Activated naive CD4-positive, alpha-beta T cell treated with anti-CD3 and anti-CD28 coated beads, Interleukin-2, amount 50 U/mL, for 16 hours (primary cell): ENCODE data around the gene OR4K5.
"Not testable (repeated sequence)": the region's sequence is repeated elsewhere in the genome, so short reads cannot be mapped to it uniquely, and the experiment has no call there.

Experiments used
- DNase-seq: peaks from one replicate; pipeline ENCODE4 v3.0.0-alpha.2; 2020

OR4K5 gene

DNA sequence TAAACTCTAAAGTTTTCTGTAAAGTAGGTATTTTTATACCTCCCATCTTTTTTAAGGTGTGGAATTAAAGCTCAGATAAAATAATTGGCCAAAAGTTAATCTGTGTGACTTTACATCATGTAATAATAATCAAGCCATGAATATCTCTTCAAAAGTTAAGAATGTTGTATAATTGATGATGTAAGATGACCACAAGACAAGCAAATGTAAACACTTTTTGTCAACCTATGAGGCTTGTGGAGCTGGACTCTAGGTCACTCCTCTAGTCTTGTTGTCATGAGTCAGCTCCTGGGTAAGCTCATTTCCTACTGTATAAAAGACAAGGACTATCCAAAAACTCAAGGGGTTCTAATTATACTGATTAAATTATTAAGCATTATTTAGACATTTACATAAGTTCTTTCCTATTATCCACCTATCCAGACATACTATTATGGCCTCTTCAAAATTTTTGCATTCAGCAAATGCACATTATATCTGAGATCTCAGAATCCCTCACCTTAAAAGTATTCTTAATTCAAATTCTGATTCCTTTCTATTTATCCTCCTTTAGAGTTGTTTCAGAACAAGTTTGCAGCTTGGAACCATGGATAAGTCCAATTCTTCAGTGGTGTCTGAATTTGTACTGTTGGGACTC, at the start of gene OR4K5:
Gene OR4K5 (plus strand): TSS at position 587 of the 637 bp plus-strand sequence. CDS start 0 bp downstream, at position 587.
- no peak for DNase-seq

DNA sequence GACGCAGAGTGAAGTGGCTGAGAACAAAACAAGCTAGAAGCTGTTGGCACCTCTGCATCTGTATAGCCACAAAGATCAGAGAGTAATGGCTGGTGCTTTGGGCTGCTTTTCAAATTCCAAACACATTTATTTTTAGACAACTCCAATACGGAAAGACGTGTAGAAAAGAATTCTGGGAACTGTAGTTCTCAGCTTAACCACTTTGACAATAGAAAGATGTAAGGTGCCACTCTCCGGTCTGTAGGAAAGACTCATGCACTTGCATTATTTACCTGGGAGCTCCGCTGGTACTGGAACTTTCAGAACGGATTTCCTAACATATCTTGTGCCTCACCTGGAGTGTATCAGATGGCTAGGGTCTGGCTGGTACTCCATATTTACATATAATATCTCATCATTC, 47.2 kb upstream of the OR4K5 start:
- DNase-seq, result no peak

DNA sequence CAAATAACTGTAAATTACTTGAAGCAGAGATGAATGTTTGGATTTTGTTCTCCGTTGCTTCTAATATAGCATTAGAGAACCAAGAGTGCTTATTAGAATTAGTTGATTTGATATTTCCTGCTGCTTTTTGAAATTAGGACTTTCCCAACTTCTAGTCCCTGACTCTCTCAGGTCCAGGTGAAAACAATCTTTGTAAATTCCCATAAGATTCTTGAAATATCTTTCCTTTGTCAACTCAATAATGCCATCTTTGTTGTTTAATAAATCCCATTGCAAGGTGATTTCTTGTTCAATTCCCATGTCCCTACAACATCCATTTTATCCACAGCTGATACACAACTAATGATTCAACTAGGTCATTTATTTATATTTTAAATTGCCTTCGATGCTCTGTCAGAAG, 45.6 kb upstream of the OR4K5 start, which contains the start of gene OR4K2:
Gene OR4K2 (plus strand): TSS at position 301 of the 400 bp plus-strand sequence. CDS start 1,126 bp downstream, outside the sequence.
- no peak for DNase-seq

GRCh38 chr14:19878029-19878642, 42.3 kb upstream of the OR4K5 start:
- DNase-seq, result no peak

DNA sequence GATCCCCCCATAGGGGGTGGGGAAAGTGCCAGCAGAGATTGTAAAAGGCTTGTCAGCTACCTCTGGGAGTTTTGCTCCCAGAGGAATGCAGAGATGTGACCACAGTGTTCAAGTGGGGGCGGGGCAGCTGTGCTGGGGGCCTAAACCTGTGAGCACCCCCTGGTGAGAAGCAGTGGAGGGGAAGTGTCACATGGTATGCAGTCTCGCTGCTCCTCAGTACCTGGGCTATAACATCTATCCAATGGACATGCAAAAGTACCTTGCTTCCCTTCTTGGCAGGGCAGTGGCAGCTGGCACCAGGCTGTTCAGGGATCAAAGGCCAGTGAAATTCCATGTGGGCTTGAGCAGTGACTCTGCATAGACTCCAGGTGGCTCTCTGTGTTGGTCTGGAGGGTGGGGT, 25.1 kb upstream of the OR4K5 start:
- no peak for DNase-seq

DNA sequence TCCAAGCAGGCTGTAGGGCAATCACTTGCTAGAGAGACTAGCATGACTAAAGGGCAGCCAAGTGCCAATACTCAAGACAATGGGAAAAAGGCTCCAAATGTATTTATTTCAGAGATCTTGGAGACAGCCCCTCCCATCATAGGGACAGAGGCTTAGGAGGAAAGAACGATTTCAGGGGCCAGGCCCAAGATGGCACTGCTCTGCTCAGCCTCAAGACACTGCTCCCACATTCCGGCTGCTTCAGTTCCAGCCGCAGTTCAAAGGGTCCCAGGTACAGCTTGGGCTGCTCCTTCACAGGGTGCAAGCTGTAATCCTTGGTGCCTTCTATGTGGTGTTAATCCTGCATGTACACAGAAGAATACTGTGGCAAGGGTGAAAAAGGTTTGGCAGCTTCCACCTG, 19.4 kb upstream of the OR4K5 start:
- no peak for DNase-seq

DNA sequence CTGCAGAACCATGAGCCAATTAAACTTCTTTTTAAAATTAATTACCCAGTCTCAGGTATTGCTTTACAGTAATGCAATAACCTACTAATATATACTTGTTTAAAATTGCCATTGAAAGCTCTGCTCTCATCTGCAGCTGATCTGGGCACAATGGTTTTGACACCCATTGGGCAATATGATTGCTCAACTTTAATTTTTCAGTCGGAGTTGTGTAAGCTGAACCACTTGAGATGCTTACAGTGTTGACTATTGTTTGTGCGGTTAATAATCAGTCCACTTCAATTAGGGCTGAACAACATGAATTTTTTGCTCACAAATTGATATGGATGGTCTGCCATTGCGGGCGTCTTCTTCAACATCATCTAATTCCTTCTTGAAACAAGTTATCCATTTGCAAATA, 18.0 kb upstream of the OR4K5 start:
- DNase-seq, result no peak

DNA sequence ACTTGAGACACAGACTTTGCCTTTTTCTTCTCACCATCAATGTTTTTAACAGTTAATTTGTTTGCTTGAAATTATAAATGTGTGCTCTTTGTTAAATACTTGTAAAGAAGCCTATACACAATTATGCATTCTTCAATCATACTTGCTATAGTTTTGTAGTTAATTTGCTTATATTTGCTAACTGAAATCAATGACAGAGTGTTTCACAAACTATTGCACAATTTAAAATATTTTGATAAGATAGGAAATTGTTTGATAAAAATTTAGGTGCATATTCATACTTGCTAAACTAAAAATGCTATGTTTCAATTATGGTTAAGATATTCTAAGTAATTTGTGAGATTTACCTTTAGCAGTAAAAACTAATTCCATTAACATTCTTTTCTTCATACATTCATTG, 13.7 kb upstream of the OR4K5 start:
- DNase-seq, result no peak

DNA sequence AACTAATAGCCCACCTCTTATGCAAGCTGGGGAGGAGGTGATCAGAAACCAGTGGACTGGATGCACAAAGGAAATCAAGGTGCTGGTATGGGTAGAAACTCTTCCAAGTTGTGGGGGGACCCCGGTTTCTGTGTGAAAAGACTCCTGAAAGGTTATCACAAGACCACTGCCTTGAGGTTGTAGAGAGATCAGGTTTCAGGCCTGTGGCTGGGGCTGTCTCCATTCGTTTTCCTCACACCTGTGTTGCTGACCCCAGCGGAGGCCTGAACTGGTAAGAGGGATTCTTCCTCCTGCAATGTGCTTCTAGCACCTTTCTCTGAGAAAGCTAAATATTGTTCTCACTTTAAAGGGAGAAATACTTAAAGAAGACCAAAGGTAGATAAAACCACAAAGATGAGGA, 9.3 kb upstream of the OR4K5 start:
- DNase-seq, result no peak

GRCh38 chr14:19917243-19917642, 3.2 kb upstream of the OR4K5 start:
- no peak for DNase-seq

DNA sequence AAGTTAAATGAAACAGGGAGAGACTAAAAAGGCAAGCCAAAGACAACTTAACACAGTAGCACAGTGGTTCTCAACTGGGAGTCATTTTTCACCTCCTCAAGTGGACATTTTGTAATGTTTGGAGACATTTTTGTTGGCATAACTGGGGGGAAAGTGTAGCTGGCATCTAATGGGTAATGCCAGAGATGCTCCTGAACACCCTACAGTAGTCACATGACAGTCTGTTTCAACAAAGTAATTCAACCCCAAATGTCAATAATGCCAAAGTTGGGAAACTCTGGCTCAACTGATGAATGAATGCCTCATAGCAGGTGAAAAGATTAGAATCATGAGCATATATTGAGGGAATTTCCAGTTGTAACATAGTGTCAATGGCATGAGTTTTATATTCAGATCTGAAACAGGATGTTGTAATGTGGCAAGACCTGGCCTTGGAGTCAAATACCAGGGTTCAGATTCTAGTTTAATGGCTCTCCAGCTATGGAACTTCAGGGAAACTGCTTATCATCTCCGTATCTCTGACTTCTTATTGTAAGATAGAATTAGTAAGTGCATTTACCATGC, 2.4 kb upstream of the OR4K5 start:
- DNase-seq, result no peak

- DNase-seq, result no peak
Observed at GRCh38 chr14:19918553-19919264, 1.7 kb upstream of the OR4K5 start.

DNA sequence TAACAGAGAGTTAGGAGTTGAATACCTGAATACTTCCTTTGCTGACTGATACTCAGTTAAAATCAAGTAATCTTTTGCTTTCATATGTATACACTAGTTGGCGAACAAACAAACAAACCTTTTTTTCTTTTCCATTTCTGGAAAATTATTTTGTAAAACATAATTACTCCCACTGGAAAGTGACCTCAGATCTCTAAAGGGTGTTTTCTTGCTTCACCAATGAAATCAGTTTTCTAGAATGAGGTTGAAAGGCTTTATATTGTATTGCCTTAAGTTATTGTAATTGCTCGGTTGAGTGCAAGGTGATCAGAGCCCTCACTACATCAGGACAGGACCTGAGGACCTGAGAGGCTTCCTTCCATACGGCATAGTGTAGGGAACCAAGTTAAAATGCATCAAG, 10.2 kb downstream of the OR4K5 start, which contains the start of gene OR4K1:
Gene OR4K1 (plus strand): TSS at position 301 of the 400 bp plus-strand sequence. CDS start 4,750 bp downstream, outside the sequence.
- DNase-seq, result no peak

GRCh38 chr14:19941668-19942067, 21.3 kb downstream of the OR4K5 start:
- DNase-seq, result no peak

GRCh38 chr14:19947413-19948090, 27.1 kb downstream of the OR4K5 start:
- DNase-seq, result no peak

DNA sequence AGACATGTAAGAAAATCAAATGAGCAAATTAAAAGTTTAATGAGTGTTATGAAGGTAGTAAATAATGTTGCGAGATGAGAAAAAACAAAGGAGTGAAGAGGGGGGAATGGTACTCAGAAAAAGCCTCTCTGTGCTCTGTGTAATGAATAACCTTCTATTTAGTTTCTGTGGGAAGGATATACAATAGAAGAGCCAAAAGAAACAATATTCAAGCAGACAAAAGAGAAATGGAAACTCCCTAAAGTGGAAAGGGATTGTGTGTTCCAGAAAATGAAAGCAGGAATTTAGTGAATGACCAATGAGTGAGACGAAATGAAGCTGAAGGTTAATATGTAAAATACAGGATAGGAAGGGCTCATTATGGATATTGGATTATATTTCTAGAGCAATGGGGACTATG, 28.8 kb downstream of the OR4K5 start:
- no peak for DNase-seq

DNA sequence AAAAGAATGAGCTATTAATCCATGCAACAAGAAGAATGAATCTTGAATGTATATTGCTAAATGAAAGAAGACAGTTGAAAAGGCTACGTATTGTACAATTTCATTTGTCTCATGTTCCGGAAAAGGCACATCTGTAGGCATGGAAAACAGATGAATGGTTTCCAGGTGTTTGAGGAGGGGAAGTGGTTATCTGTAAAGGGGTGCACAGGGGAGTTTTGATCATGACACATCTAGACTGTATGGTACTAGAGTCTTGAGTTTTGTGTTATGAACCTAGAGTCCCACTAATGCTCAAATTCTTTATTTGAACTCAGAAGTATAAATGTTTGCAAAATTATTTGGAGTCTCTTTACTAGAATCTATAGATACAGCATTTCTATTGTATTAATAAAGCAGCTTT, 49.3 kb downstream of the OR4K5 start:
- DNase-seq, result not testable (repeated sequence)
